BLaER1 (cell line): Measurements from ENCODE around the gene SIAH1.

Source experiments
- H3K27ac ChIP-seq: shearing (Covaris generic); formaldehyde crosslinking; 2 replicates; pipeline ENCODE4 v1.8.1; 2022
- H3K27me3 ChIP-seq: shearing (Covaris generic); formaldehyde crosslinking; 2 replicates; pipeline ENCODE4 v1.8.1; 2022
- H3K36me3 ChIP-seq: shearing (Covaris generic); formaldehyde crosslinking; 2 replicates; pipeline ENCODE4 v1.8.1; 2022
- H3K4me1 ChIP-seq: shearing (Covaris generic); formaldehyde crosslinking; 2 replicates; pipeline ENCODE4 v1.8.1; 2022
- H3K4me2 ChIP-seq: shearing (Covaris generic); formaldehyde crosslinking; 2 replicates; pipeline ENCODE4 v1.8.1; 2022
- H3K4me3 ChIP-seq: shearing (Covaris generic); formaldehyde crosslinking; 2 replicates; pipeline ENCODE4 v1.8.1; 2022
- H3K9ac ChIP-seq: shearing (Covaris generic); formaldehyde crosslinking; 2 replicates; pipeline ENCODE4 v1.8.1; 2022
- H3K9me3 ChIP-seq: shearing (Covaris generic); formaldehyde crosslinking; 2 replicates; pipeline ENCODE4 v1.8.1; 2022
- H4K20me1 ChIP-seq: shearing (Covaris generic); formaldehyde crosslinking; 2 replicates; pipeline ENCODE4 v1.8.1; 2022
- Cebpa-rat ChIP-seq: shearing (Covaris generic); IDR thresholded peaks from 2 replicates; pipeline ENCODE4 v1.8.1; 2022

Gene SIAH1

DNA sequence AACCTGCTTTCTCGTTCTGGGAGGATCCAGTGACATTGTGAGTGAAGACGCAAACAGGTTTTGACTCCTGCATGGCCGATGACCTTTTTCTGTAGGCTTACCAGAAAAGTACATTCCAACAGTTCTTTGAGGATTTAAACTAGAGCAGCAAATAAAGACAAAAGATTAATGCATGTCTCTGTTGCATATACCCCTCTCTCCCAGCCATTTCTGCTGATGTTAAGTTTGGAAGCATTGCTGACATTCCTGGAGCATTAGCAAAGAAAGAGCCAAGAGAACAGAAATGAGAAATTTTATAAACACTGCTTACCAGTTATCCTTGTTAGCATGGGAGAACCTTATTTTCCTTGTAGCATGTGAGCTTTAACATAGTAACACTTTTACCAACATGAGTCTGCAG lies 49.3 kb downstream of the SIAH1 start:
- H3K4me1 ChIP-seq = no peaks in the 10 kb centered on the region
- no peak overlapping the region for H3K9ac ChIP-seq
- H3K4me2 ChIP-seq = no peak overlapping the region

DNA sequence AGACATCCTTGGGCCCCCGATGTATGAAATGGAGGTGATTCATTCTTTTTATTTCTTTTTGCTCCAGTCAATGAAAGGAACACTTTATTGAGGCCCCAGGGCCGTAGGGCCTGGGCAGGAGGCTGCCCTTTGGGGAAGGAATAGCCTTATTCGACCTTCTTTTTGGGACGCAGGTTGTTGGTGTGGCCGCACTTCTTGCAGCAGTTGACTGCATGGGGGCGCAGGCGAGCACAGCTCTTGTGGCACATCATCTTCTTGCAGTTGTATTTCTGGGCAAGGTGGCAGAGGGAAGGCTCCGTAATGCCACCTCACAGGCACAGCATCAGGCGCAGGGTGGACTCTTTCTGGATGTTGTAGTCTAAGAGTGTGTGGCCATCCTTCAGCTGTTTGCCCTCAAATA lies 50.9 kb downstream of the SIAH1 start:
- Histone ChIP-seq H4K20me1 (0 out of 2 replicates have a peak, but pooled peaks cover 6% of the 10 kb centered on the region), H3K27me3 (no peaks in the 10 kb centered on the region), H3K9me3 (no peaks in the 10 kb centered on the region), H3K36me3 (peaks cover 85% of the 10 kb centered on the region), H3K27ac (no peak overlapping the region), H3K4me3 (no peak overlapping the region), H3K4me2 (no peak overlapping the region), H3K9ac (no peak overlapping the region), H3K4me1 (no peaks in the 10 kb centered on the region)
- TF ChIP-seq Cebpa-rat = no peak

More for the DNA sequence above, 49.3 kb downstream of the SIAH1 start:
- Histone ChIP-seq H3K27me3 (no peaks in the 10 kb centered on the region), H3K36me3 (peaks cover 91% of the 10 kb centered on the region), H3K27ac (no peak overlapping the region), H3K9me3 (no peaks in the 10 kb centered on the region), H4K20me1 (no peaks in the 10 kb centered on the region), H3K4me3 (no peak overlapping the region)
- no peak for TF ChIP-seq Cebpa-rat

DNA sequence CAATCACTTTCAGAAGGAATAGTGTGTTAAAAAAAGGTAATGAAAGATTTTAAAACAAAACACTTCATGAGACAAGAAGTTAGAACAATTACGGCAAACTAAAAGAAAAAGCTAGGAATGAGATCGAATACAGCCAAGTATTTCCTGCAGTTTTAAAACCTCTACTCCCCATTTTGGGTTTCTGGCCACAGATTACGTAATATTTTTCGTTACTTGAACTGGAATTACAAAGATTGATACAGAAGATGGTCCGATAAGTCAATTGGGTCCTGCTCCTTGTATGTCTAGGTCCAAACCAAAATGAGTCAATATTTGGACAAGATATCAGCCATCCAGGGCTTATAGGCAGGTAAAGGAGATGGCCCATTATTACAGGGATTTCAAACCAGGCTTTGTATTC lies 52.2 kb downstream of the SIAH1 start:
- H3K4me2 ChIP-seq = no peak overlapping the region
- H3K27ac ChIP-seq = no peak overlapping the region
- no peaks in the 10 kb centered on the region for H3K27me3 ChIP-seq
- 0 out of 2 replicates have a peak, but pooled peaks cover 6% of the 10 kb centered on the region for H4K20me1 ChIP-seq
- TF ChIP-seq Cebpa-rat = no peak; the same call in 1 of the 2 replicates
- H3K9me3 ChIP-seq = no peaks in the 10 kb centered on the region
- no peak overlapping the region for H3K9ac ChIP-seq
- no peak overlapping the region for H3K4me3 ChIP-seq
- no peaks in the 10 kb centered on the region for H3K4me1 ChIP-seq
- H3K36me3 ChIP-seq = peaks cover 74% of the 10 kb centered on the region

DNA sequence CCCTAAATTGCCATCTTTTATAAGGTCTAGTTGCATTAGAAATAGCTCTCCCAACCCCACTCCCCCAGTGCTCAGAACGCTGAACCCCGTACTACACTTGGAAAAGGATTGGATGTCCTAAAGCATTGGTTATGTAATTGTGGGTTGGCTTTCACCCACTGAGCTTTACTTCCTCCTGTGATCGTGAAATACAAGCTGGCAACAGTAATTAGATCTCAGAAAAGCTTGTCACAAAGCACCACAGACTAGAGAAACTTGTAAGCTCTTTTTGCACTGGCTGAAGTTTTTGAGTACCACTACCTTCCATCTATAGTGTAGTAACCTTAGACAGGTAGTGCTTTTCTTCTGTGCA lies 54.4 kb downstream of the SIAH1 start:
- H3K4me2 ChIP-seq = no peak overlapping the region
- no peaks in the 10 kb centered on the region for H3K9me3 ChIP-seq
- TF ChIP-seq Cebpa-rat = no peak
- no peaks in the 10 kb centered on the region; the same call in 1 of the 2 replicates for H3K4me1 ChIP-seq
- no peak overlapping the region for H3K9ac ChIP-seq
- no peaks in the 10 kb centered on the region for H3K27me3 ChIP-seq
- H3K36me3 ChIP-seq = peaks cover 67% of the 10 kb centered on the region
- no peak overlapping the region for H3K4me3 ChIP-seq
- H4K20me1 ChIP-seq = 0 out of 2 replicates have a peak, but pooled peaks cover 6% of the 10 kb centered on the region
- no peak overlapping the region for H3K27ac ChIP-seq

DNA sequence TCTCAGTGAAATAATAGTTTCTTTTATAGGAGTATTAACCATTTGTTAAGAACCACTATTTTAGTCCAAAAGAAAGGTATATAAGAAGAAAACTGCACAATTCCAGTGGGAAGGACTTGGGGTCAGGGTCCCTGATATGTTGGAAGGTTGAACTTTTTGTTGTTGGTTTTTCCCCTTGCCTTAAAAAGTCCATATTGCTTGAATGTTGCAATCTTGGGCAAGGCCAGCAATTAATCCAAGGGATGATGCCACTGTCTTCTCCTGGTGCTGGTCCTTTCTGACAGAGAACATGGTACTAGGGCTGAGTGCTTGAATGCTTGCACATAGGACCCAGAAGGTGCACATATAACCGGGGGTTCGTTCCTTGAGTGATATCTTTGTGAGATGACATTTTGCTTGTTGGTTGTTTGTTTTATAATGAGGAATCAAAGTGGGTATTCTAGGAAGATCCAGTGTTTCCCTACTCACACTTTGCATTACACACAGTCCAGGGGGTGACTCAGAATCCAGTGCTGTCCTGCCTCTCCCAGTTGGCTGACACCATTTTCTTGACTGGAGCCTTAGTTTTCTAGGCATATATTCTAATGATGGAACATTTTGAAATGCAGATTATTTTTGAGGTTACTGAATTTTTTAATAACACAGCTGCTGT lies 54.9 kb downstream of the SIAH1 start:
- no peak overlapping the region for H3K4me2 ChIP-seq
- H4K20me1 ChIP-seq = 0 out of 2 replicates have a peak, but pooled peaks cover 6% of the 10 kb centered on the region
- H3K27ac ChIP-seq = no peak overlapping the region
- H3K27me3 ChIP-seq = no peaks in the 10 kb centered on the region
- no peak overlapping the region for H3K4me3 ChIP-seq
- no peak overlapping the region for H3K9ac ChIP-seq
- peaks cover 67% of the 10 kb centered on the region for H3K36me3 ChIP-seq
- no peaks in the 10 kb centered on the region; the same call in 1 of the 2 replicates for H3K4me1 ChIP-seq
- no peak for TF ChIP-seq Cebpa-rat
- no peaks in the 10 kb centered on the region for H3K9me3 ChIP-seq

DNA sequence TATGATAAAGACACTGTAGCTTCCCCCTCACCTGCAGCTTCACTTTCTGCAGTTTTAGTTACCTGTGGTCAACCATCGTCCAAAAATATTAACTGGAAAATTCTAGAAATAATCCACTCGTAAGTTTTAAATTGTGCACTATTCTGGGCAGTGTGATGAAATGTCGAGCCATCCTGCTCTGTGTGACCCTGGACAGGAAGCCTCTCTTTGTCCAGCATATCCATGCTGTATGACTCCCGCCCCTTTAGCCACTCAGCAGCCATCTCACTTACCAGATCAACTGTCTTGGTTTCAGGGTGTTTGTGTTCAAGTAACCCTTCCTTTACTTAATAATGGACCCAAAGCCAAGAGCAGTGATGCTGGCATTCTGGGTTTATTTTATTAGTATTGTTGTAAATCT lies 56.1 kb downstream of the SIAH1 start:
- H3K4me1 ChIP-seq = peaks cover under 1% of the 10 kb centered on the region
- H3K27ac ChIP-seq = no peak overlapping the region
- no peak for TF ChIP-seq Cebpa-rat
- no peak overlapping the region for H3K4me3 ChIP-seq
- peaks cover 61% of the 10 kb centered on the region for H3K36me3 ChIP-seq
- no peaks in the 10 kb centered on the region for H3K27me3 ChIP-seq
- no peak overlapping the region for H3K9ac ChIP-seq
- no peak overlapping the region for H3K4me2 ChIP-seq
- 0 out of 2 replicates have a peak, but pooled peaks cover 6% of the 10 kb centered on the region for H4K20me1 ChIP-seq
- no peaks in the 10 kb centered on the region for H3K9me3 ChIP-seq

DNA sequence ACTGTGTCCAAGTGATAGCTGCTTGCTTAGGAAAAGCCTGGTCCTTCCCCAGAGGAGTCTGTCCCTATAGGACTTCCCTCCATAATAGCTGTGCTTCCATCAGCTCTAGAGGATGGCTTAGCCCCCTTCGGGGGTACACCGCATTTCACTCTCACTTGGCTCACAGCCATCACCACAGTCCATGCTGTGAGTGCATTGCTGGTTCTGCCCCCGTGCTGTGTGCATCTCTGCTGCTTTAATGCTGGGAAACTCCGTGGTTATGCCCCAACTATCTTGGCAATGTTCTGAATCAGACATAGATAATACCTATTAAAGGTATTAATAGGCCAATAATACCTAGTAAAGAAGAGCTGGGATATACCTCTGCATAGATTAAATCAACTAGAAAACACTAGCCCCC lies 58.3 kb downstream of the SIAH1 start:
- no peak for TF ChIP-seq Cebpa-rat
- Histone ChIP-seq H3K4me2 (no peak overlapping the region), H3K4me3 (no peak overlapping the region), H3K9me3 (no peaks in the 10 kb centered on the region), H4K20me1 (0 out of 2 replicates have a peak, but pooled peaks cover 6% of the 10 kb centered on the region), H3K36me3 (peaks cover 49% of the 10 kb centered on the region), H3K4me1 (peaks cover 22% of the 10 kb centered on the region), H3K27ac (no peak overlapping the region), H3K9ac (no peak overlapping the region), H3K27me3 (no peaks in the 10 kb centered on the region)

DNA sequence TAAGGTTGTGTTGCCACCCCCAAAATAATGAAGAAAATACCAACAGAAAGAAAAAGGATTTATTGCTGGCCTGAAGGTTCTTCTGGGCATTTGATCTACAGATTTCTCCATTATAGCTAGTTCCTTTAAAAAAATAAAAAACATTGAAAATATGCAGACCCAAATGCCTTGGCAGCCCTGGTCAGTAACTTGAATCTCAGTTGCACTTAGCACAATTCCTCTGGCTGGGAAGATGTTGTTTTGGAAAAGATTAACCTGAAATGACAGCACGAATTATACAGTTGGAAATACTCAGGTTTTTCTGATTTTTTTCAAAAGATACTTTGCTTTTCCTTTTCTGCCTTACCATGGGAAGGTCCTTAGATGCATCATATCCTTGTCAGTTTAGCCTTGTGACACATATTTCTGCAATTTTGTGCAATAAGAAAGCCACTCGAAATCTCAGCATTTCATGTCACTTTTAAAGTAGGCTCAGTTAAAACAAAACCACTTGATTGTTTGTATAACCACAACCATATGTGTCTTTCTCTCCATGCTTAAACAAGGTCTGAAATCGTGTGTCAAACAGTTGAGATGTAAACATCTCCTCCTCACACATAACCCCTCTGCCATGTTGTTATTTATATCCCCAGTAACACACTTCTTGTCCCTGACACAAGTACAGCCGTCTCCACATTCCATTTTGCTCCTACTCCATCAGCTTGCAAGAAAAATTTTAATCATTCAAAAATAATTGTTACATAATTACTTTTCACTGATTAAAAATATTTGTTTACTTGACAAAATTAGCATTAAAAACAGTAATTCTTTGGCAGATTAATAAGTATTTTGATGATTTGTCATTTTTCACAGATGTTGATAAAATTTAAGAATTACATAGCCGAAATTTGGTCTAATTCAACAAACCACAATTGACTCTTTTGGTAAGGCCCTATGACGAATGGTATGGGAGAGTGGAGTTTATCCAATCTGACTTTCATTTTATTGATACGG lies 61.1 kb downstream of the SIAH1 start:
- Histone ChIP-seq H3K27me3 (no peaks in the 10 kb centered on the region), H3K4me3 (no peak overlapping the region), H3K27ac (no peak overlapping the region), H3K9me3 (peaks cover 4% of the 10 kb centered on the region; the same call in 1 of the 2 replicates), H4K20me1 (no peaks in the 10 kb centered on the region), H3K36me3 (peaks cover 60% of the 10 kb centered on the region), H3K9ac (no peak overlapping the region), H3K4me2 (0 out of 2 replicates have a peak overlapping the region, but pooled peaks have one; percentile 11), H3K4me1 (peaks cover 35% of the 10 kb centered on the region)
- TF ChIP-seq Cebpa-rat = no peak

DNA sequence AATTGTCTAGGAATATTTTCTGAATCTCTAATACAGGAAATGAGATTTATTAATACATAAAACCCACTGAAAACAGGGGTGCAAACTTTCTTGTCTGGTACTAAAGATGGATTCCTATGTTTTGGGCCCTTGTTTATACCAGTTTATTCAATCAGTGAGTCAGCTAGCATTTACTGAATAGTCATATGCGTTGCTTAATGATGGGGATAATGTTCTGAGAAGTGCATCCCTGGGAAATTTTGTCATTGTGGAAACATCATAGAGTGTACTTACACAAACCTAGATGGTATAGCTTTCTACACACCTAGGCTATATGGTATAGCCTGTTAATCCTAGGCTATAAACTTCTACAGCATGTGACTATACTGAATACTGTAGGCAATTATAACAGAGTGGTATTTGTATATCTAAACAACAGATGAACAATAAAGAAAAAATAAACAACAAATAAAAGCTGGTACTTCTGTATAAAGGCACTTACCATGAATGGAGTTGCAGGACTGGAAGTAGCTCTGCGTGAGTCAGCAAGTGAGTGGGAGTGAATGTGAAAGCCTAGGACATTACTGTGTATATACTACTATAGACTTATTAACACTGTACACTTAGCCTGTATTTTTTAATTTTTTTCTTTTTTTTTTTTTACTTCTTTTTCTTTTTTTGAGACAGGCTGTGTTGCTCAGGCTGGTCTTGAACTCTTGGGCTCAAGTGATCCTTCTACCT lies 63.7 kb downstream of the SIAH1 start:
- TF ChIP-seq Cebpa-rat = no peak
- Histone ChIP-seq H3K27ac (no peak overlapping the region), H3K36me3 (peaks cover 49% of the 10 kb centered on the region; the same call in 1 of the 2 replicates), H3K9me3 (peaks cover 4% of the 10 kb centered on the region; the same call in 1 of the 2 replicates), H3K27me3 (no peaks in the 10 kb centered on the region), H3K4me3 (no peak overlapping the region), H3K4me2 (no peak overlapping the region), H3K4me1 (peaks cover 61% of the 10 kb centered on the region), H3K9ac (no peak overlapping the region), H4K20me1 (no peaks in the 10 kb centered on the region)
